ENCODE results near the gene KRTAP5-9.
"Not testable (repeated sequence)": the region's sequence is repeated elsewhere in the genome, so short reads cannot be mapped to it uniquely, and the experiment has no call there.

The KRTAP5-9 gene

GRCh38 chr11:71548120-71548519 lies at the start of gene KRTAP5-9:
Gene KRTAP5-9 (plus strand): TSS chr11:71548420. CDS start chr11:71548658, 238 bp downstream.
- DNase-seq = no peak

GRCh38 chr11:71499125-71499524 lies 49.1 kb upstream of the KRTAP5-9 start:
- no peak for DNase-seq

GRCh38 chr11:71499546-71499945 lies 48.7 kb upstream of the KRTAP5-9 start:
- DNase-seq = no peak

- no peak for DNase-seq
These were observed 47.6 kb upstream of the KRTAP5-9 start for GRCh38 chr11:71500601-71501021.

- DNase-seq = no peak
These were observed 46.9 kb upstream of the KRTAP5-9 start for GRCh38 chr11:71501071-71501985.

GRCh38 chr11:71502026-71502425 lies 46.2 kb upstream of the KRTAP5-9 start:
- DNase-seq = no peak

GRCh38 chr11:71502871-71503435 lies 45.3 kb upstream of the KRTAP5-9 start:
- no peak for DNase-seq

GRCh38 chr11:71504531-71504930 lies 43.7 kb upstream of the KRTAP5-9 start:
- no peak for DNase-seq

GRCh38 chr11:71505001-71505400 lies 43.2 kb upstream of the KRTAP5-9 start:
- no peak for DNase-seq

GRCh38 chr11:71505781-71506180 lies 42.4 kb upstream of the KRTAP5-9 start:
- DNase-seq = no peak

GRCh38 chr11:71507102-71507501 lies 41.1 kb upstream of the KRTAP5-9 start:
- DNase-seq = no peak

- DNase-seq = no peak
These were observed 29.4 kb upstream of the KRTAP5-9 start for GRCh38 chr11:71518506-71519471.

- DNase-seq = no peak
These were observed 28.7 kb upstream of the KRTAP5-9 start for GRCh38 chr11:71519546-71519945.

GRCh38 chr11:71525188-71525937 lies 22.9 kb upstream of the KRTAP5-9 start:
- DNase-seq = no peak

- no peak for DNase-seq
These were observed 22.2 kb upstream of the KRTAP5-9 start for GRCh38 chr11:71525938-71526495.

GRCh38 chr11:71526796-71527575 lies 21.2 kb upstream of the KRTAP5-9 start, which contains the start of gene KRTAP5-7:
Gene KRTAP5-7 (plus strand): TSS chr11:71527267. CDS start chr11:71527301, 34 bp downstream.
- not testable (repeated sequence) for DNase-seq

- no peak for DNase-seq
These were observed 20.5 kb upstream of the KRTAP5-9 start for GRCh38 chr11:71527576-71528210.

GRCh38 chr11:71530602-71531001 lies 17.6 kb upstream of the KRTAP5-9 start:
- no peak for DNase-seq

- DNase-seq = no peak
These were observed 16.1 kb upstream of the KRTAP5-9 start for GRCh38 chr11:71532036-71532610.
